Omental fat pad (tissue), 4 donors: Measurements from ENCODE around the gene GALK2. TPM values are rescaled to one million over a fixed set of nuclear protein-coding genes. Genes with fewer than 3 reads are reported as not detected.

Experiments used
- ATAC-seq: fragments of 150-250 bp; one replicate; pipeline ENCODE4 v1.9.1; 2016; ENCODE audit warnings: mild to moderate bottlenecking, moderate library complexity; ENCODE audit not compliant: low FRiP score
- DNase-seq: peaks from one replicate; pipeline ENCODE4 v3.0.0-alpha.2; 2019; ENCODE audit warnings: low spot score
- CTCF ChIP-seq, 3 donors: fragments of 450-650 bp; IDR thresholded peaks; one replicate each; pipeline ENCODE4 v1.5.1; 2016 to 2017; ENCODE audit warnings: antibody characterized with exemption in 3 of 3, mild to moderate bottlenecking in 3 of 3, moderate library complexity in 2 of 3
- total RNA-seq, 4 donors: library from RNA; depleted of rRNA; stranded (reverse); fragments of >200 nt; gene quantifications; one replicate each; pipeline ENCODE4 v1.1.0, GENCODE V29; 2016

Gene GALK2
- total RNA-seq, 4 donors from 2014 or later = 18.6 to 35.5 (median 32.5) TPM

GRCh38 chr15:49134683-49135341 is 35.2 kb upstream of the GALK2 start:
- no peak for DNase-seq
- TF ChIP-seq CTCF (IDR thresholded peaks at IDR 0.05) = no peak
- ATAC-seq = no peak

GRCh38 chr15:49135342-49135857 is 34.6 kb upstream of the GALK2 start:
- TF ChIP-seq CTCF (IDR thresholded peaks at IDR 0.05) = no peak
- ATAC-seq (no peak), DNase-seq (no peak)

GRCh38 chr15:49135911-49136310 is 34.1 kb upstream of the GALK2 start:
- no peak for ATAC-seq
- DNase-seq = no peak
- TF ChIP-seq CTCF (IDR thresholded peaks at IDR 0.05) = no peak

GRCh38 chr15:49137861-49138260 is 32.2 kb upstream of the GALK2 start:
- ATAC-seq (no peak), DNase-seq (no peak)
- no peak for TF ChIP-seq CTCF (IDR thresholded peaks at IDR 0.05)

- DNase-seq = no peak
- ATAC-seq = peak; percentile 32
- no peak for TF ChIP-seq CTCF (IDR thresholded peaks at IDR 0.05)
Observed at GRCh38 chr15:49145651-49146609, 24.1 kb upstream of the GALK2 start.

GRCh38 chr15:49148298-49148697 is 21.7 kb upstream of the GALK2 start:
- no peak for TF ChIP-seq CTCF (IDR thresholded peaks at IDR 0.05)
- ATAC-seq (no peak), DNase-seq (no peak)
